ENCODE measurements around the gene EBLN2.

Gene EBLN2

DNA sequence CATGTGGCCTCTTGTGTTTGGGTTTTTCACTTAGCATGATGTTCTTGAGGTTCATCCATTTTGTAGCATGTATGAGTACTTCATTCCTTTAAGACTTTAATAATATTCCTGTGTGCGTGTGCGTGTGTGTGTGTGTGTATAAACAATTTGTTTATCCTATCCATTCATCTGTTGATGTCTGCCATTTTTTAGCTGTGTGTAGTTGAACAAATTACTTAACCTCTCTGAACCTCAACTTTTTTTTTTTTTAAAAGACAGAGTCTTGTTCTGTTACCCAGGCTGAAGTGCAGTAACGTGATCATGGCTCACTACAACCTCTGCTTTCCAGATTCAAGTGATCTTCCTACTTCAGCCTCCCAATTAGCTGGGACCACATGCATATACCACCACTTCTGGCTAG, 47.3 kb downstream of the EBLN2 start:
- DNase-seq, result no peak

DNA sequence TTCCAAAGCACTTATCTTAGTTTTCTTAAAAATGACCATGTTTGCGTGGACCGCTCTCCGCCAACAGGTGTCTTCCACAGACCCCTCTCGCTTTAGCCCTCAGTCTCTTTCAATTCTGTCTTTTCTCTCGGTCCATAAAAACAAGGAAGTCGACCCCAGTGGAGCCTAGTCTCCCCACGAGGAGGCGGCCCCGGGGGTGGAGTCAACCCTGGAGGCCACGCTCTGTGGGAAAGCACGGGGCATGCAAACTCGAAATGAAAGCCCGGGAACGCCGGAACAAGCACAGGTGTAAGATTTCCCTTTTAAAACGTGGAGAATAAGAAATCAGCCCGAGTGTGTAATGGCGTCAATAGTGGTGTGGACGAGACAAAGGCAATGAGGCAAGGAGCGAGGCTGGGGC, 49.1 kb downstream of the EBLN2 start:
- DNase-seq, result no peak

All from activated CD4-positive, alpha-beta T cell treated with anti-CD3 and anti-CD28 coated beads, Interleukin-2, amount 50 U/mL, for 48 hours (primary cell).